SK-N-SH (cell line): ENCODE data around the gene TBC1D2B. TPM values are rescaled to one million over a fixed set of nuclear protein-coding genes. Genes with fewer than 3 reads are reported as not detected.

Experiments used
- CTCF ChIA-PET: fragments of 300-600, 350-600 bp; formaldehyde crosslinking; extraction: SDS; loops from one replicate; lab custom pipeline; 2021; lab: Yijun Ruan, JAX
- POLR2A ChIA-PET: fragments of 350-600 bp; sonication (Branson Sonifier 250); formaldehyde crosslinking; extraction: SDS; loops from one replicate; lab custom pipeline; 2020; ENCODE audit warnings: antibody characterized with exemption, inconsistent platforms; lab: Yijun Ruan, JAX
- DNase-seq: peaks from one replicate; pipeline ENCODE4 v3.0.0; 2012
- H2AFZ ChIP-seq: fragments of 200-600 bp; sonication (generic); 2 replicates; pipeline ENCODE4 v1.8.1; 2016; ENCODE audit warnings: antibody characterized with exemption, mild to moderate bottlenecking, low read depth
- H3F3A ChIP-seq: fragments of 200-600 bp; sonication (generic); replicated peaks from 2 replicates; pipeline ENCODE3; 2016; ENCODE audit warnings: antibody characterized with exemption, mild to moderate bottlenecking; ENCODE audit not compliant: insufficient read depth
- H3K27ac ChIP-seq, 2 experiments: fragments of 200-500 bp in 1 of 2; fragments of 200-600 bp in 1 of 2; sonication (Bioruptor generic) in 1 of 2; sonication (generic), shearing (Covaris generic) in 1 of 2; 2 replicates each; pipeline versions ENCODE4 v1.5.1 to v1.6.1; 2014 to 2016; ENCODE audit warnings: low read depth in 2 of 2, inconsistent platforms in 1 of 2, low read length in 1 of 2, mild to moderate bottlenecking in 1 of 2, mixed read lengths in 1 of 2
- H3K27me3 ChIP-seq: fragments of 200-600 bp; sonication (generic), shearing (Covaris generic); 2 replicates; pipeline ENCODE4 v1.6.1; 2016; ENCODE audit warnings: mixed run types; ENCODE audit not compliant: insufficient read depth
- H3K36me3 ChIP-seq, 2 experiments: fragments of 200-500 bp in 1 of 2; fragments of 200-600 bp in 1 of 2; sonication (Bioruptor generic) in 1 of 2; sonication (generic) in 1 of 2; replicated peaks in 1 of 2; 2 replicates each; pipeline versions ENCODE3 to v1.5.1; 2014 to 2016; ENCODE audit warnings: low read length in 1 of 2, mild to moderate bottlenecking in 1 of 2; ENCODE audit not compliant: insufficient read depth in 2 of 2, control insufficient read depth in 1 of 2
- H3K4me1 ChIP-seq, 2 experiments: fragments of 200-500 bp in 1 of 2; fragments of 200-600 bp in 1 of 2; sonication (Bioruptor generic) in 1 of 2; sonication (generic), shearing (Covaris generic) in 1 of 2; 2 replicates each; pipeline versions ENCODE4 v1.5.1 to v1.6.1; 2014 to 2016; ENCODE audit warnings: low read depth in 1 of 2, low read length in 1 of 2, mixed run types in 1 of 2; ENCODE audit not compliant: insufficient read depth in 2 of 2, control insufficient read depth in 1 of 2
- H3K4me2 ChIP-seq: fragments of 200-600 bp; sonication (generic), shearing (Covaris generic); 2 replicates; pipeline ENCODE4 v1.6.1; 2017; ENCODE audit warnings: mixed run types
- H3K4me3 ChIP-seq, 2 experiments: fragments of 200-500 bp in 1 of 2; fragments of 200-600 bp in 1 of 2; sonication (Bioruptor generic) in 1 of 2; sonication (generic), shearing (Covaris generic) in 1 of 2; 2 replicates each; pipeline versions ENCODE4 v1.5.1 to v1.8.1; 2014 to 2016; ENCODE audit warnings: low read depth in 2 of 2, inconsistent platforms in 1 of 2, low read length in 1 of 2, mild to moderate bottlenecking in 1 of 2, mixed read lengths in 1 of 2, moderate library complexity in 1 of 2
- H3K79me2 ChIP-seq: fragments of 200-600 bp; sonication (generic); 2 replicates; pipeline ENCODE4 v1.8.1; 2017; ENCODE audit warnings: mild to moderate bottlenecking; ENCODE audit not compliant: insufficient read depth
- H3K9ac ChIP-seq: fragments of 200-600 bp; sonication (generic); 2 replicates; pipeline ENCODE4 v1.6.1; 2017; ENCODE audit warnings: mixed run types
- H3K9me2 ChIP-seq: fragments of 200-600 bp; sonication (generic); 2 replicates; pipeline ENCODE4 v1.6.1; 2017; ENCODE audit warnings: mixed run types
- H3K9me3 ChIP-seq: fragments of 200-600 bp; sonication (generic); 2 replicates; pipeline ENCODE4 v1.6.1; 2017; ENCODE audit warnings: mixed run types, mild to moderate bottlenecking, moderate library complexity
- H4K20me1 ChIP-seq: fragments of 200-600 bp; sonication (generic); 2 replicates; pipeline ENCODE4 v1.6.1; 2017; ENCODE audit warnings: mild to moderate bottlenecking, mixed run types; ENCODE audit not compliant: insufficient read depth
- CHD2 ChIP-seq: fragments of 150-350 bp; IDR thresholded peaks from 2 replicates; pipeline ENCODE4 v1.6.1; 2018; ENCODE audit warnings: low read length; ENCODE audit not compliant: partially characterized antibody
- NFIC ChIP-seq: IDR thresholded peaks from 2 replicates; pipeline ENCODE4 v1.4.0; 2012; ENCODE audit warnings: borderline replicate concordance
- NRF1 ChIP-seq: IDR thresholded peaks from 2 replicates; pipeline ENCODE4 v1.6.1; 2012; ENCODE audit warnings: low read depth, mild to moderate bottlenecking, low read length
- RXRA ChIP-seq: IDR thresholded peaks from 2 replicates; pipeline ENCODE4 v1.4.0; 2012; ENCODE audit warnings: low read depth, mild to moderate bottlenecking, borderline replicate concordance
- TEAD4 ChIP-seq: IDR thresholded peaks from 2 replicates; pipeline ENCODE4 v1.4.0; 2012; ENCODE audit warnings: mild to moderate bottlenecking, borderline replicate concordance; ENCODE audit not compliant: insufficient read depth
- YY1 ChIP-seq: IDR thresholded peaks from 2 replicates; pipeline ENCODE4 v1.4.0; 2012; ENCODE audit warnings: low read depth, mild to moderate bottlenecking
- WGBS: methylation state at CpG from one replicate; pipeline ENCODE4 v1.1.6; 2017; ENCODE audit warnings: low lambda C conversion rate; 5-methylcytosine and 5-hydroxymethylcytosine counted together
- polyA plus RNA-seq, 3 experiments: library from polyadenylated mRNA; depleted of rRNA; stranded (reverse); fragments of >200 nt; gene quantifications; 2 replicates each; pipeline ENCODE4 v1.2.3, GENCODE V29; 2012
- TF ChIP-seq, protein P1 (sequence below): fragments of 200-600 bp; sonication (generic); IDR thresholded peaks from 2 replicates; pipeline ENCODE4 v1.6.1; 2017; ENCODE audit warnings: antibody characterized with exemption, mild to moderate bottlenecking, moderate library complexity
- TF ChIP-seq, protein P2 (sequence below): IDR thresholded peaks from 2 replicates; pipeline ENCODE4 v1.4.0; 2012; ENCODE audit warnings: low read depth, borderline replicate concordance
- TF ChIP-seq, protein P3 (sequence below): IDR thresholded peaks from 2 replicates; pipeline ENCODE4; 2012
- TF ChIP-seq, protein P4 (sequence below): fragments of 150-350 bp; IDR thresholded peaks from 2 replicates; pipeline ENCODE4 v1.6.1; 2016; ENCODE audit warnings: mild to moderate bottlenecking, low read depth, low read length
- TF ChIP-seq, protein P5 (sequence below): fragments of 150-350 bp; IDR thresholded peaks from 2 replicates; pipeline ENCODE4 v1.6.1; 2017; ENCODE audit warnings: antibody characterized with exemption, low read length, low read depth, borderline replicate concordance

TBC1D2B gene
- polyA plus RNA-seq, 1 of the 3 experiments (the other 2 are of a cell fraction): 19.0 TPM

DNA sequence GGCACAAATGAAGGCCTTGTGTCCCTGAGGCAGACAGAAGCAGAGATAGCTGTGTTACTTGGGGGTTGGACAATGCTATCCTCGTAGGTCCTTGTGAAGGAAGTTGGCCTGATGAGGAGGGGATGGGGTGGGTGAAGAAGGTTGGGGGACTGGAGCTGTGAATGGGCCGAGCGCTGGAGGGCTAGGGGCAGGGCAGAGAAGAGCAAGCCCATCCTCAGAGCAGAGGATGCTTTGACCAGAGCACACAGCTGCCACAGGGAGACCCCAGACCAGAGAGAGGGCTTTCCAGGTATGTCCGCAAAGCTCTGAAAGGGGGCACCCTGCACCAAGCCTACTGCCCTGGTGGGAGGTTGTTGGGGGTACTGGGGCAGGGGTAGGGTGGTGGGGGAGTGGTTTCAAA is 5.7 kb upstream of the TBC1D2B start (continued):
- TF ChIP-seq, protein P1, sequence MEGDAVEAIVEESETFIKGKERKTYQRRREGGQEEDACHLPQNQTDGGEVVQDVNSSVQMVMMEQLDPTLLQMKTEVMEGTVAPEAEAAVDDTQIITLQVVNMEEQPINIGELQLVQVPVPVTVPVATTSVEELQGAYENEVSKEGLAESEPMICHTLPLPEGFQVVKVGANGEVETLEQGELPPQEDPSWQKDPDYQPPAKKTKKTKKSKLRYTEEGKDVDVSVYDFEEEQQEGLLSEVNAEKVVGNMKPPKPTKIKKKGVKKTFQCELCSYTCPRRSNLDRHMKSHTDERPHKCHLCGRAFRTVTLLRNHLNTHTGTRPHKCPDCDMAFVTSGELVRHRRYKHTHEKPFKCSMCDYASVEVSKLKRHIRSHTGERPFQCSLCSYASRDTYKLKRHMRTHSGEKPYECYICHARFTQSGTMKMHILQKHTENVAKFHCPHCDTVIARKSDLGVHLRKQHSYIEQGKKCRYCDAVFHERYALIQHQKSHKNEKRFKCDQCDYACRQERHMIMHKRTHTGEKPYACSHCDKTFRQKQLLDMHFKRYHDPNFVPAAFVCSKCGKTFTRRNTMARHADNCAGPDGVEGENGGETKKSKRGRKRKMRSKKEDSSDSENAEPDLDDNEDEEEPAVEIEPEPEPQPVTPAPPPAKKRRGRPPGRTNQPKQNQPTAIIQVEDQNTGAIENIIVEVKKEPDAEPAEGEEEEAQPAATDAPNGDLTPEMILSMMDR: no peak

DNA sequence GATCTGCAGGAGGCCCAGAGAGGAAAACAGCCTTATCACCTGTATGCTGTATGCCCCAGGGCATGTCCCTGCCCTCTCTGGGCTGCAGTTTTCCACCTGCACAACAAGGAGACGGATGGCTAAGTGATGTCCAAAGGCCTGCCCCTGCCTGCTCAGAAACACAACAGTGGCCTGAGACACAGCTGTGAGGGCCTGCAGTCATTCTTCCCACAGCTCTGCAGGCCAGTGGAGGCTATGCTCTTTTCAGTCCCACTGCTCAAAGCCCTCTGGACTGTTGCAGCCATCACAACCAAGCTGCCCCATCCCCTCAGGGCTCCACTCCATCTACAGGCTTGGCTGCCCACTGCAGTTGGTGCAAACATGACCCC is 5.2 kb upstream of the TBC1D2B start:
- ChIA-PET POLR2A (no interaction called here), CTCF (interaction anchor here (0.8 to 2.2 kb wide), 4 partner anchors 9 to 235 kb away, joined by 3 to 7 read pairs (median 6); partner anchors contain the start of gene SH2D7)
- no peak overlapping the region for H2AFZ ChIP-seq
- no peaks in the 10 kb centered on the region for H3K36me3 ChIP-seq
- no peak overlapping the region for H3K9ac ChIP-seq
- no peak overlapping the region for H3K4me2 ChIP-seq
- H4K20me1 ChIP-seq: no peaks in the 10 kb centered on the region
- no peak overlapping the region for H3K4me3 ChIP-seq
- H3K4me1 ChIP-seq: peaks cover 13 to 20% of the 10 kb centered on the region in 2 experiments; a peak in 3 of 4 replicates
- no peaks in the 10 kb centered on the region for H3K9me2 ChIP-seq
- no peak overlapping the region for H3K27ac ChIP-seq
- H3K9me3 ChIP-seq: no peaks in the 10 kb centered on the region
- DNase-seq: no peak
- peaks cover 3% of the 10 kb centered on the region for H3F3A ChIP-seq
- no peaks in the 10 kb centered on the region for H3K79me2 ChIP-seq
- H3K27me3 ChIP-seq: no peaks in the 10 kb centered on the region
- no CpG with 5 or more reads among the region's 1 CpG for WGBS
- TF ChIP-seq, protein P2, sequence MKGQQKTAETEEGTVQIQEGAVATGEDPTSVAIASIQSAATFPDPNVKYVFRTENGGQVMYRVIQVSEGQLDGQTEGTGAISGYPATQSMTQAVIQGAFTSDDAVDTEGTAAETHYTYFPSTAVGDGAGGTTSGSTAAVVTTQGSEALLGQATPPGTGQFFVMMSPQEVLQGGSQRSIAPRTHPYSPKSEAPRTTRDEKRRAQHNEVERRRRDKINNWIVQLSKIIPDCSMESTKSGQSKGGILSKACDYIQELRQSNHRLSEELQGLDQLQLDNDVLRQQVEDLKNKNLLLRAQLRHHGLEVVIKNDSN: no peak
- TF ChIP-seq YY1 (no peak), NRF1 (no peak), NFIC (no peak), TEAD4 (no peak), CHD2 (no peak), RXRA (no peak)
- TF ChIP-seq, protein P3, sequence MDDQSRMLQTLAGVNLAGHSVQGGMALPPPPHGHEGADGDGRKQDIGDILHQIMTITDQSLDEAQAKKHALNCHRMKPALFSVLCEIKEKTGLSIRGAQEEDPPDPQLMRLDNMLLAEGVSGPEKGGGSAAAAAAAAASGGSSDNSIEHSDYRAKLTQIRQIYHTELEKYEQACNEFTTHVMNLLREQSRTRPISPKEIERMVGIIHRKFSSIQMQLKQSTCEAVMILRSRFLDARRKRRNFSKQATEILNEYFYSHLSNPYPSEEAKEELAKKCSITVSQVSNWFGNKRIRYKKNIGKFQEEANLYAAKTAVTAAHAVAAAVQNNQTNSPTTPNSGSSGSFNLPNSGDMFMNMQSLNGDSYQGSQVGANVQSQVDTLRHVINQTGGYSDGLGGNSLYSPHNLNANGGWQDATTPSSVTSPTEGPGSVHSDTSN: no peak
- TF ChIP-seq, protein P1: no peak
- TF ChIP-seq, protein P4, sequence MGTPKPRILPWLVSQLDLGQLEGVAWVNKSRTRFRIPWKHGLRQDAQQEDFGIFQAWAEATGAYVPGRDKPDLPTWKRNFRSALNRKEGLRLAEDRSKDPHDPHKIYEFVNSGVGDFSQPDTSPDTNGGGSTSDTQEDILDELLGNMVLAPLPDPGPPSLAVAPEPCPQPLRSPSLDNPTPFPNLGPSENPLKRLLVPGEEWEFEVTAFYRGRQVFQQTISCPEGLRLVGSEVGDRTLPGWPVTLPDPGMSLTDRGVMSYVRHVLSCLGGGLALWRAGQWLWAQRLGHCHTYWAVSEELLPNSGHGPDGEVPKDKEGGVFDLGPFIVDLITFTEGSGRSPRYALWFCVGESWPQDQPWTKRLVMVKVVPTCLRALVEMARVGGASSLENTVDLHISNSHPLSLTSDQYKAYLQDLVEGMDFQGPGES: no peak
- TF ChIP-seq, protein P5, sequence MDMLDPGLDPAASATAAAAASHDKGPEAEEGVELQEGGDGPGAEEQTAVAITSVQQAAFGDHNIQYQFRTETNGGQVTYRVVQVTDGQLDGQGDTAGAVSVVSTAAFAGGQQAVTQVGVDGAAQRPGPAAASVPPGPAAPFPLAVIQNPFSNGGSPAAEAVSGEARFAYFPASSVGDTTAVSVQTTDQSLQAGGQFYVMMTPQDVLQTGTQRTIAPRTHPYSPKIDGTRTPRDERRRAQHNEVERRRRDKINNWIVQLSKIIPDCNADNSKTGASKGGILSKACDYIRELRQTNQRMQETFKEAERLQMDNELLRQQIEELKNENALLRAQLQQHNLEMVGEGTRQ: no peak
